T47D (cell line): ENCODE results near the gene ARL4A.

Experiments
- DNase-seq, 2 experiments: peaks; one replicate each; pipeline versions ENCODE4 v3.0.0 to v3.0.0-alpha.2; 2011 to 2012; ENCODE audit warnings: low read depth in 1 of 2, low spot score in 1 of 2
- JUND ChIP-seq: IDR thresholded peaks from 2 replicates; pipeline ENCODE4 v1.6.1; 2012; ENCODE audit warnings: low read depth
- in situ Hi-C: cut with HindIII; loops from 2 replicates; pipeline ENCODE4 v1.10.0; 2016; ENCODE audit warnings: low sequenced_read_pairs, low pct_unique_long_range_greater_than_20kb

ARL4A gene

DNA sequence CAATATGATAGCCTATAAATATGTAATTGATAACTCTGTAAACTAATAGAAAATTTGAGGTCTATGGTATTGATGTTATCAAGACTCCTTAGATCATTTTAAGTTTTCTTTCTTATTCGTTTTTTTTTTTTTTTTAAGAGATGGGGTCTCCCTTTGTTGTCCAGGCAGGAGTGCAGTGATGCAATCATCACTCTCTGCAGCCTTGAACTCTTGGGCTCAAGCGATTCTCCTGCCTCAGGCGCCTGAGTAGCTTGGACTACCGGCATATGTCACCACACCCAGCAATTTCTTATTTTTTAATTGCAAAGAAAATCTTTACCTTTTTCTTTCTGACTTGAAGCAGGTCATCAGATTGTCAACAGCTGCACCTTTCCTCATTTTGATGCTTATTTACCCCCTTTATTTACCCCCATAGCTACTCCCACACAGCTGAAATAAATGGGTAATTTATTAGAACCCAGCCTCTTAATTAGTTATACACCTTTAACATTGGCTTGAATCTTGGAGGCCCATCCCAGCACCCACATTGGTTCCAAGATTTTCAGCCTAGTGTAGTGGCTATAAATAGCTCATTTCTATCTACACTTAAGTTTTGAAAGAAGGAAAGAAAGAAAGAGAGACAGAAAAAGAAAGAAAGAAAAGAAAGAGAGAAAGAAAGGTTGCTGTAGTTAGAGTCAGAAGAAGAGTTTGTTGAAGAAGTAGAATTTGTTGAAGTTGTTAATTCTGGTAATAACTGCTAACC, 38.3 kb downstream of the ARL4A start:
- TF ChIP-seq JUND = no peak
- in situ Hi-C loops = no loop called here
- DNase-seq = no peak

DNA sequence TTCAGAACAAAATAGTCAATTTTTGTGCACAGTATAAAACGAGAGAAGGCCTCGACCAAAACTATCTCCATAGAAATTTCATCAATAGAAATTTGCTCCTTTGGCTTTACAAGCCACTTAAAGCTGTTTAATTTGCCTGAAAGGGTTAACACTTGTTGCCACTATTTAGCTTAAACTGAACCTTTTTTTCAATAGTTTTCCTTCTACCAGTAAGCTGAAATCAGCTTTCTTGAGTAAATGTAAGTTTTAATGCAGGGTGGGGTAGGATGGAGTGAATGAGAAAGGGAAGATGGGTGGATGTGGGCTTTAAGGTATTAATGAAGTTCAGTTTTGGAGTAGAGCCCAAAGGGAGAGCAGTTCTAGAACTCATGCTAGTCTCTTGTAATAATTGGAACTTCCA, 39.5 kb downstream of the ARL4A start:
- TF ChIP-seq JUND = no peak
- DNase-seq = no peak
- in situ Hi-C loops = no loop called here

GRCh38 chr7:12727455-12728191, 40.2 kb downstream of the ARL4A start:
- TF ChIP-seq JUND = no peak
- DNase-seq = no peak
- in situ Hi-C loops = no loop called here

DNA sequence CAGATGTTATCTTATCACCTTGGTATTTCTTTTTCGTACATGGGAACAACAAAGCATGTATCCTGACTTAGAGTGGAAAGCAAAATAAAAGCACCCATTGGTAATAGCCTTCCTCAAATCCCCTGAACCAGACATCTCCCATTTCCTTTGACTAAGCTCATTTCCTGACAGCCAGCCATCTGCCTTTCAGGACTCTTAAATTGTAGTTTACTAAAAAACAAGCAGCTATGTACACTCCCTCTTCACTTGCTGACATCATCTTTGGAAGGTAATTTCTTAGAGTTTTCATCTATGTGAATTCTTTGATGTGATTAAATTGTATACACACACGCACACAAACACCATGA, 40.7 kb downstream of the ARL4A start:
- no peak for DNase-seq
- in situ Hi-C loops = no loop called here
- no peak for TF ChIP-seq JUND

DNA sequence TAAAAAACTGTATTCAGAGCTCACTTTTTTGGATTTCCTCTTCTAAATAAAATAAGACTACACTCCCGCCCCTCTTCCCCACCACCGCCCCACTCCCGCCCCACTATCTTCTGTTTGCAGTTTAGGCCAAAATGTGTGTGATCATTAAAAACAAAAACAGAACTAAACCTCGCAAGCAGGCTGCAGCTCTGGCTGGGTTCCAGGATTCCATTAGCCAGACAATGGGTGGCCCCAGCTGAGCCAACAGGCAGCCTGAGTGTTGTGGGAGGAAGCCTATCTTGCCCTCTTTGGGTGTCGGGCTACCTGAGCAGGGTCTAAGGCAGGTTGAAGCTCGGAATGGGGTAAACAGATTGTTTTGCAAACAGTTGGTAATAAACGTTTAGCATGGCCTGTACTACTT, 41.7 kb downstream of the ARL4A start:
- in situ Hi-C loops = no loop called here
- TF ChIP-seq JUND = no peak
- peak in 1 of 2 experiments; percentile 29 for DNase-seq

- in situ Hi-C loops = no loop called here
- TF ChIP-seq JUND = no peak
- no peak for DNase-seq
Measured at GRCh38 chr7:12730523-12730922, 43.1 kb downstream of the ARL4A start.

DNA sequence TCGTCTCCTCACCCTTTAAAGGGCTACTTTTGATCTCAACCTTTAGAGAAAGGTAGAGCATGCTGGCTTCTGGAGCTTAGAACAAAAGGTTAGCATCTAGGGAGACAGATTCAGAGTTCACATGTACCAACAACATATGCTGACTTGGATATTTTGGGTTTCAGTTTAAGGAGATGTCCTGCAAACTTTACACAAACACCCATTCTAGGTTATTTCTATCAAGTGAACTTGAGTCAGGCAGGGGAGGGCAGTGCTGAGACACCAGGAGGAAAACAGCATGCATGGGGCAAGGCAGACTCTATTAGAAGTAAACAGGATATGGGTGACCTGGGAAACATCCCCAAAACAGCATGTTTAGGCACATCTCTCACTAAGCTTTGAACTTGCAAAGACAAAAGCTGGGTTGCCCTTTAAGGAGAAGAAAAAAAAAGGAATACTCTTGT, 43.8 kb downstream of the ARL4A start:
- in situ Hi-C loops = no loop called here
- DNase-seq = peak in 1 of 2 experiments; percentile 41
- TF ChIP-seq JUND = no peak

- in situ Hi-C loops = no loop called here
- TF ChIP-seq JUND = no peak
- DNase-seq = no peak
Measured at GRCh38 chr7:12731775-12732174, 44.3 kb downstream of the ARL4A start.

GRCh38 chr7:12732428-12732827, 45.0 kb downstream of the ARL4A start:
- in situ Hi-C loops = no loop called here
- TF ChIP-seq JUND = no peak
- no peak for DNase-seq

GRCh38 chr7:12735923-12736322, 48.5 kb downstream of the ARL4A start:
- no peak for DNase-seq
- in situ Hi-C loops = no loop called here
- TF ChIP-seq JUND = no peak

- no peak for TF ChIP-seq JUND
- peak in 1 of 2 experiments; percentile 43 for DNase-seq
- in situ Hi-C loops = no loop called here
Measured at GRCh38 chr7:12737373-12737772, 49.9 kb downstream of the ARL4A start.

DNA sequence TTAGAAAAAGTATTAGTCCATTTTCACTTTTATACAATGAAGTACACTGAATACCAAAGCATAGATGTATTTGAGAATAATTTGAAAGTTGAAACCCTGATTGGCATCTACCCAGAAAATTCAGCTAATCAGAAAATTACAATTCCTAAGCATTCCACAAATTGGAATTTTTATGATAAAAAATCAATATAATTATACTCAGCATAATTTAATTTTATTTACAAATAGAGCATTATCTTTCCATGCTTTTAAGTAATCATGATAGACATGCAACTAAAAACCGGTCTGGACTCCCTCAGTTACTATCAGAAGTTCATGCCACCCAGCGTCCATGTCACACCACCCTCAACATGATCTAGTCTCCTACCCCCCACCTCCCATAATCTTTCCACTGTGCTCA, 50.4 kb downstream of the ARL4A start:
- in situ Hi-C loops = no loop called here
- TF ChIP-seq JUND = no peak
- DNase-seq = no peak

DNA sequence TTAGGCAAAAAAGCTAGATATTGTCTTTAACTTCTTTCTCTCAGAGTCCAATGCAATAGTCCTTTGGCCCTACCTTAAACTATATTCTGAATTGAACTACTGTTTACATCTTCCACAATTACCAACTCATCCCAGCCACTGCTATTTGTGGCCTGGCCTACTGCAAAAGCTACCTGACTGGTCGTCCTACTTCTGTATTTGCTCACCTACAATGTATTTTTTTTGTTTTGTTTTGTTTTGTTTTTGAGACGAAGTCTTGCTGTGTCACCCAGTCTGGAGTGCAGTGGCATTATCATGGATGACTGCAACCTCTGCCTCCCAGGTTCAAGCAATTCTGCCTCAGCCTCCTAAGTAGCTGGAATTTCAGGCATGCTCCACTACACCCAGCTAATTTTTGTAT, 51.2 kb downstream of the ARL4A start:
- peak; percentile 26 to 81 for DNase-seq
- in situ Hi-C loops = no loop called here
- no peak for TF ChIP-seq JUND
